H1 (cell line): Measurements from ENCODE around the gene KRT75. TPM values are rescaled to one million over a fixed set of nuclear protein-coding genes. Genes with fewer than 3 reads are reported as not detected.
A peak's percentile ranks its signal among the peaks of the same experiment; 100 is the strongest.

ENCODE experiments used
- CTCF ChIA-PET: fragments of 300-600 bp; sonication (Branson Sonifier 250); formaldehyde crosslinking; loops from one replicate; lab custom pipeline; 2021; ENCODE audit not compliant: partially characterized antibody; lab: Charles Lee
- POLR2A ChIA-PET: fragments of 300-600 bp; sonication (Branson Sonifier 250); formaldehyde crosslinking; loops from one replicate; lab custom pipeline; 2021; ENCODE audit warnings: inconsistent platforms; ENCODE audit not compliant: partially characterized antibody; lab: Charles Lee
- DNase-seq, 2 experiments: peaks; one replicate each; pipeline versions ENCODE4 v3.0.0 to v3.0.0-alpha.2; 2010 to 2022; ENCODE audit warnings: low spot score in 2 of 2, low read depth in 1 of 2, mixed read lengths in 1 of 2
- FAIRE-seq: peaks from 2 replicates; lab custom pipeline; 2011; peaks lifted over from hg19 to GRCh38; lab: Jason Lieb, UNC
- H2AFZ ChIP-seq: 2 replicates; pipeline ENCODE4 v1.8.1; 2012; ENCODE audit warnings: low read length, inconsistent platforms
- H2AK5ac ChIP-seq: 2 replicates; pipeline ENCODE4 v1.6.1; 2013; ENCODE audit warnings: low read depth, low read length
- H2BK120ac ChIP-seq: replicated peaks from 2 replicates; pipeline ENCODE3; 2013; ENCODE audit warnings: low read depth, low read length, inconsistent platforms
- H2BK12ac ChIP-seq: 2 replicates; pipeline ENCODE4 v1.6.1; 2013; ENCODE audit warnings: low read depth, low read length
- H2BK15ac ChIP-seq: 2 replicates; pipeline ENCODE4 v1.6.1; 2013; ENCODE audit warnings: low read length
- H2BK20ac ChIP-seq: 2 replicates; pipeline ENCODE4 v1.6.1; 2013; ENCODE audit warnings: low read length
- H2BK5ac ChIP-seq: 2 replicates; pipeline ENCODE4 v1.6.1; 2013; ENCODE audit warnings: low read depth, low read length
- H3K14ac ChIP-seq: 2 replicates; pipeline ENCODE4 v1.6.1; 2013; ENCODE audit warnings: inconsistent platforms; ENCODE audit not compliant: insufficient read length
- H3K18ac ChIP-seq: 2 replicates; pipeline ENCODE4 v1.6.1; 2013; ENCODE audit warnings: low read length; ENCODE audit errors: extremely low read depth
- H3K23ac ChIP-seq: 2 replicates; pipeline ENCODE4 v1.6.1; 2013; ENCODE audit warnings: inconsistent platforms; ENCODE audit not compliant: insufficient read length
- H3K23me2 ChIP-seq: 2 replicates; pipeline ENCODE4 v1.6.1; 2013; ENCODE audit warnings: low read depth, low read length
- H3K27ac ChIP-seq: 2 replicates; pipeline ENCODE4 v1.6.1; 2011; ENCODE audit warnings: low read depth, low read length, inconsistent platforms
- H3K27me3 ChIP-seq, 4 experiments: replicated peaks in 1 of 4; 1 replicate in 1 of 4; 2 replicates in 3 of 4; pipeline versions ENCODE4 v1.6.1 to v1.8.1; 2011 to 2013; ENCODE audit warnings: low read length in 3 of 4, mild to moderate bottlenecking in 3 of 4, inconsistent platforms in 2 of 4, mixed read lengths in 2 of 4, moderate library complexity in 1 of 4; ENCODE audit not compliant: control insufficient read depth in 3 of 4, insufficient read depth in 3 of 4; ENCODE audit errors: extremely low read depth in 1 of 4
- H3K36me3 ChIP-seq, 4 experiments: 2 replicates each; pipeline versions ENCODE4 v1.6.1 to v1.8.1; 2011 to 2013; ENCODE audit warnings: mild to moderate bottlenecking in 4 of 4, low read length in 3 of 4, moderate library complexity in 2 of 4, control low read depth in 1 of 4, inconsistent platforms in 1 of 4; ENCODE audit not compliant: insufficient read depth in 4 of 4, control insufficient read depth in 2 of 4
- H3K4ac ChIP-seq: replicated peaks from 2 replicates; pipeline ENCODE3; 2013; ENCODE audit warnings: low read length, low read depth, mixed read lengths, inconsistent platforms; ENCODE audit not compliant: insufficient read length
- H3K4me1 ChIP-seq, 4 experiments: replicated peaks in 1 of 4; 1 replicate in 1 of 4; 2 replicates in 3 of 4; pipeline versions ENCODE4 v1.6.1 to v1.8.1; 2011 to 2013; ENCODE audit warnings: low read length in 3 of 4, inconsistent platforms in 2 of 4, mixed read lengths in 1 of 4; ENCODE audit not compliant: insufficient read depth in 4 of 4, control insufficient read depth in 3 of 4
- H3K4me2 ChIP-seq, 2 experiments: 2 replicates each; pipeline versions ENCODE4 v1.6.1 to v1.8.1; 2011 to 2013; ENCODE audit warnings: low read depth in 2 of 2, low read length in 2 of 2, control low read depth in 1 of 2, inconsistent platforms in 1 of 2, mild to moderate bottlenecking in 1 of 2; ENCODE audit not compliant: insufficient read depth in 1 of 2
- H3K4me3 ChIP-seq, 4 experiments: fragments of 200-600, 300-600 bp in 1 of 4; sonication (generic), shearing (Covaris generic), sonication (Bioruptor Twin) in 1 of 4; 2 replicates each; pipeline versions ENCODE4 v1.5.1 to v1.8.1; 2011 to 2016; ENCODE audit warnings: low read length in 4 of 4, low read depth in 3 of 4, control low read depth in 2 of 4, inconsistent platforms in 2 of 4, mild to moderate bottlenecking in 2 of 4, mixed read lengths in 1 of 4, moderate library complexity in 1 of 4; ENCODE audit not compliant: insufficient read depth in 2 of 4; ENCODE audit errors: extremely low read depth in 1 of 4
- H3K56ac ChIP-seq: replicated peaks from 2 replicates; pipeline ENCODE3; 2013; ENCODE audit warnings: low read depth, mild to moderate bottlenecking, mixed read lengths, low read length, inconsistent platforms; ENCODE audit not compliant: insufficient read length
- H3K79me1 ChIP-seq: 2 replicates; pipeline ENCODE4 v1.6.1; 2013; ENCODE audit warnings: low read depth, low read length, control low read depth
- H3K79me2 ChIP-seq, 2 experiments: 2 replicates each; pipeline versions ENCODE4 v1.6.1 to v1.8.1; 2012 to 2013; ENCODE audit warnings: low read length in 2 of 2, mild to moderate bottlenecking in 2 of 2, inconsistent platforms in 1 of 2; ENCODE audit not compliant: insufficient read depth in 2 of 2, control insufficient read depth in 1 of 2
- H3K9ac ChIP-seq, 4 experiments: replicated peaks in 1 of 4; 1 replicate in 1 of 4; 2 replicates in 3 of 4; pipeline versions ENCODE4 v1.6.1 to v1.8.1; 2011 to 2013; ENCODE audit warnings: low read depth in 3 of 4, low read length in 3 of 4, control low read depth in 2 of 4, mild to moderate bottlenecking in 2 of 4, moderate library complexity in 2 of 4, inconsistent platforms in 1 of 4; ENCODE audit errors: extremely low read depth in 1 of 4
- H3K9me3 ChIP-seq, 2 experiments: 2 replicates each; pipeline versions ENCODE4 v1.6.1 to v1.8.1; 2012 to 2013; ENCODE audit warnings: mild to moderate bottlenecking in 2 of 2, moderate library complexity in 2 of 2, control low read depth in 1 of 2, inconsistent platforms in 1 of 2, low read depth in 1 of 2, low read length in 1 of 2, mixed read lengths in 1 of 2; ENCODE audit not compliant: insufficient read depth in 2 of 2
- H4K20me1 ChIP-seq, 2 experiments: replicated peaks in 1 of 2; 2 replicates each; pipeline versions ENCODE3 to v1.8.1; 2011 to 2013; ENCODE audit warnings: inconsistent platforms in 2 of 2, low read length in 2 of 2, mild to moderate bottlenecking in 1 of 2; ENCODE audit not compliant: insufficient read depth in 2 of 2, control insufficient read depth in 1 of 2
- H4K5ac ChIP-seq: 2 replicates; pipeline ENCODE4 v1.6.1; 2013; ENCODE audit warnings: low read length, low read depth, mixed read lengths, inconsistent platforms; ENCODE audit not compliant: insufficient read length
- H4K8ac ChIP-seq: 2 replicates; pipeline ENCODE4 v1.8.0; 2013; ENCODE audit warnings: mild to moderate bottlenecking, moderate library complexity, low read length, inconsistent platforms; ENCODE audit not compliant: insufficient read depth; ENCODE audit errors: extremely low read depth
- H4K91ac ChIP-seq: replicated peaks from 2 replicates; pipeline ENCODE3; 2013; ENCODE audit warnings: low read length, mixed read lengths, inconsistent platforms; ENCODE audit not compliant: insufficient read length
- ASH2L ChIP-seq: fragments of 200-600, 300-600 bp; sonication (generic); IDR thresholded peaks from one replicate; pipeline ENCODE4 v1.7.1; 2017; ENCODE audit warnings: low read length
- BCL11A ChIP-seq, 2 experiments: IDR thresholded peaks; one replicate each; pipeline ENCODE4 v1.6.1; 2011; ENCODE audit warnings: low read depth in 2 of 2, low read length in 2 of 2, mild to moderate bottlenecking in 2 of 2
- BRCA1 ChIP-seq: IDR thresholded peaks from 2 replicates; pipeline ENCODE4 v1.6.1; 2012; ENCODE audit warnings: low read depth, low read length, improper control_type of control experiment
- CBX8 ChIP-seq: fragments of 300-800, 300-1000 bp; sonication (generic); IDR thresholded peaks from 2 replicates; pipeline ENCODE4 v1.7.1; 2016; ENCODE audit warnings: low read depth, low read length, borderline replicate concordance
- KDM5A ChIP-seq: fragments of 200-600 bp; IDR thresholded peaks from 2 replicates; pipeline ENCODE4 v1.7.1; 2012; ENCODE audit warnings: mild to moderate bottlenecking, low read length, inconsistent platforms, mixed read lengths
- PHF8 ChIP-seq: fragments of 200-600 bp; sonication (generic); conservative IDR thresholded peaks from 2 replicates; pipeline ENCODE4 v1.7.1; 2012; ENCODE audit warnings: low read depth, mild to moderate bottlenecking, inconsistent platforms, low read length, moderate library complexity
- POLR2A ChIP-seq, 2 experiments: IDR thresholded peaks; 1 replicate in 1 of 2; 2 replicates in 1 of 2; pipeline ENCODE4 v1.6.1; 2011; ENCODE audit warnings: low read depth in 2 of 2, low read length in 2 of 2, mild to moderate bottlenecking in 2 of 2; ENCODE audit errors: control extremely low read depth in 1 of 2
- RFX5 ChIP-seq: IDR thresholded peaks from 2 replicates; pipeline ENCODE4 v1.6.1; 2011; ENCODE audit warnings: low read depth, low read length, improper control_type of control experiment, borderline replicate concordance
- RXRA ChIP-seq: IDR thresholded peaks from 2 replicates; pipeline ENCODE4 v1.6.1; 2011; ENCODE audit warnings: low read depth, mild to moderate bottlenecking, low read length, moderate library complexity; ENCODE audit not compliant: insufficient read depth
- SP1 ChIP-seq: IDR thresholded peaks from 2 replicates; pipeline ENCODE4 v1.6.1; 2011; ENCODE audit warnings: low read depth, low read length
- TBP ChIP-seq: IDR thresholded peaks from 2 replicates; pipeline ENCODE4 v1.6.1; 2011; ENCODE audit warnings: low read depth, low read length, improper control_type of control experiment
- TCF12 ChIP-seq: IDR thresholded peaks from 2 replicates; pipeline ENCODE4 v1.6.1; 2011; ENCODE audit warnings: low read depth, mild to moderate bottlenecking, low read length
- TEAD4 ChIP-seq: IDR thresholded peaks from 2 replicates; pipeline ENCODE4 v1.6.1; 2012; ENCODE audit warnings: low read depth, low read length, inconsistent platforms, mixed read lengths
- WGBS, 2 experiments: shearing (Covaris generic) in 1 of 2; methylation state at CpG; one replicate each; pipeline versions ENCODE4 v1.1.6 to v1.1.7; 2013 to 2015; ENCODE audit warnings: low lambda C conversion rate in 2 of 2, mixed read lengths in 2 of 2, inconsistent platforms in 1 of 2, low coverage in 1 of 2, missing lambda C conversion rate in 1 of 2; ENCODE audit not compliant: insufficient replicate concordance in 2 of 2, insufficient coverage in 1 of 2, insufficient read length in 1 of 2; ENCODE audit errors: extremely low coverage in 1 of 2, missing lambda C conversion rate in 1 of 2; 5-methylcytosine and 5-hydroxymethylcytosine counted together
- polyA plus RNA-seq, 7 experiments: library from polyadenylated mRNA; depleted of rRNA in 3 of 7; stranded (reverse) in 5 of 7; unstranded in 2 of 7; fragments of >200 nt in 5 of 7; fragments of 200-250 nt in 2 of 7; gene quantifications; 1 replicate in 5 of 7; 2 replicates in 1 of 7; 4 replicates in 1 of 7; pipeline versions ENCODE4 v1.2.1 to v1.2.3, GENCODE V29; 2011 to 2013; ENCODE audit warnings: missing spikeins in 2 of 7, mixed read lengths in 2 of 7
- total RNA-seq: library from RNA; stranded (reverse); fragmentation: NEBNext Ultra II Directional; extraction: Animal tissue kit (Norgen Biotek cat#: 25700); gene quantifications from 2 replicates; pipeline ENCODE4 v1.2.1, GENCODE V29; 2021
- TF ChIP-seq, protein P1 (sequence below): IDR thresholded peaks from 2 replicates; pipeline ENCODE4 v1.6.1; 2011; ENCODE audit warnings: low read length, improper control_type of control experiment

Gene KRT75
- total and polyA plus RNA-seq, 2 of the 8 experiments (the other 6 are each of a cell fraction or from before 2014, with no cell fraction given), result not detected

GRCh38 chr12:52433501-52434080, 580 bp downstream of the KRT75 start:
- no peak for FAIRE-seq
- no peak overlapping the region for H2BK5ac ChIP-seq
- TF ChIP-seq, protein P1, sequence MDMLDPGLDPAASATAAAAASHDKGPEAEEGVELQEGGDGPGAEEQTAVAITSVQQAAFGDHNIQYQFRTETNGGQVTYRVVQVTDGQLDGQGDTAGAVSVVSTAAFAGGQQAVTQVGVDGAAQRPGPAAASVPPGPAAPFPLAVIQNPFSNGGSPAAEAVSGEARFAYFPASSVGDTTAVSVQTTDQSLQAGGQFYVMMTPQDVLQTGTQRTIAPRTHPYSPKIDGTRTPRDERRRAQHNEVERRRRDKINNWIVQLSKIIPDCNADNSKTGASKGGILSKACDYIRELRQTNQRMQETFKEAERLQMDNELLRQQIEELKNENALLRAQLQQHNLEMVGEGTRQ, result no peak
- TF ChIP-seq TBP (no peak), TEAD4 (no peak), SP1 (no peak), POLR2A (IDR thresholded peaks at IDR 0.05; ENCODE audit: control extremely low read depth in 1 of 2, low read depth in 2 of 2, low read length in 2 of 2) (no peak), CBX8 (no peak), BRCA1 (no peak), BCL11A (IDR thresholded peaks at IDR 0.05; ENCODE audit: low read depth in 2 of 2, low read length in 2 of 2) (no peak), TCF12 (no peak), ASH2L (no peak), PHF8 (no peak), RFX5 (no peak), RXRA (no peak), KDM5A (no peak)

More at GRCh38 chr12:52433501-52434080, 580 bp downstream of the KRT75 start:
- DNase-seq, result no peak
- ChIA-PET CTCF (interaction anchor here (1.5 to 5.3 kb wide), 4 partner anchors 10 to 212 kb away, joined by 3 to 23 read pairs (median 8); no protein-coding TSS in a partner anchor), POLR2A (no interaction called here)
- WGBS, 2 experiments, result 98% methylated on average over 12 of the region's 12 CpGs; no CpG with 5 or more reads in 1 of the 2 experiments
- H2BK20ac ChIP-seq, result no peak overlapping the region
- H3K18ac ChIP-seq, result no peak overlapping the region
- no peak overlapping the region for H2AK5ac ChIP-seq
- no peaks in the 10 kb centered on the region; a peak in 1 of 7 replicates for H3K27me3 ChIP-seq
- no peaks in the 10 kb centered on the region for H3K36me3 ChIP-seq
- no peaks in the 10 kb centered on the region for H3K79me2 ChIP-seq
- H4K8ac ChIP-seq, result peak overlapping the region; percentile 28; the same call in 1 of the 2 replicates
- no peak overlapping the region for H4K5ac ChIP-seq
- no peak overlapping the region for H2AFZ ChIP-seq
- H3K9me3 ChIP-seq, result no peaks in the 10 kb centered on the region
- H3K4ac ChIP-seq, result no peak overlapping the region
- no peak overlapping the region for H2BK12ac ChIP-seq
- no peak overlapping the region for H2BK15ac ChIP-seq
- H4K91ac ChIP-seq, result no peak overlapping the region
- no peak overlapping the region for H3K56ac ChIP-seq
- H3K4me3 ChIP-seq, result no peak overlapping the region
- no peaks in the 10 kb centered on the region for H4K20me1 ChIP-seq
- H3K4me2 ChIP-seq, result no peak overlapping the region
- no peaks in the 10 kb centered on the region for H3K23me2 ChIP-seq
- no peak overlapping the region for H3K27ac ChIP-seq
- H3K4me1 ChIP-seq, result no peaks in the 10 kb centered on the region
- H3K14ac ChIP-seq, result no peak overlapping the region
- H3K79me1 ChIP-seq, result no peaks in the 10 kb centered on the region
- H3K9ac ChIP-seq, result no peak overlapping the region
- no peak overlapping the region for H2BK120ac ChIP-seq
- H3K23ac ChIP-seq, result no peak overlapping the region
